Measurements from ENCODE around the gene NOS3. TPM values are rescaled to one million over a fixed set of nuclear protein-coding genes. Genes with fewer than 3 reads are reported as not detected.

Gene NOS3
- total RNA-seq, 1 experiment from 2014 or later, result 3.2 TPM

DNA sequence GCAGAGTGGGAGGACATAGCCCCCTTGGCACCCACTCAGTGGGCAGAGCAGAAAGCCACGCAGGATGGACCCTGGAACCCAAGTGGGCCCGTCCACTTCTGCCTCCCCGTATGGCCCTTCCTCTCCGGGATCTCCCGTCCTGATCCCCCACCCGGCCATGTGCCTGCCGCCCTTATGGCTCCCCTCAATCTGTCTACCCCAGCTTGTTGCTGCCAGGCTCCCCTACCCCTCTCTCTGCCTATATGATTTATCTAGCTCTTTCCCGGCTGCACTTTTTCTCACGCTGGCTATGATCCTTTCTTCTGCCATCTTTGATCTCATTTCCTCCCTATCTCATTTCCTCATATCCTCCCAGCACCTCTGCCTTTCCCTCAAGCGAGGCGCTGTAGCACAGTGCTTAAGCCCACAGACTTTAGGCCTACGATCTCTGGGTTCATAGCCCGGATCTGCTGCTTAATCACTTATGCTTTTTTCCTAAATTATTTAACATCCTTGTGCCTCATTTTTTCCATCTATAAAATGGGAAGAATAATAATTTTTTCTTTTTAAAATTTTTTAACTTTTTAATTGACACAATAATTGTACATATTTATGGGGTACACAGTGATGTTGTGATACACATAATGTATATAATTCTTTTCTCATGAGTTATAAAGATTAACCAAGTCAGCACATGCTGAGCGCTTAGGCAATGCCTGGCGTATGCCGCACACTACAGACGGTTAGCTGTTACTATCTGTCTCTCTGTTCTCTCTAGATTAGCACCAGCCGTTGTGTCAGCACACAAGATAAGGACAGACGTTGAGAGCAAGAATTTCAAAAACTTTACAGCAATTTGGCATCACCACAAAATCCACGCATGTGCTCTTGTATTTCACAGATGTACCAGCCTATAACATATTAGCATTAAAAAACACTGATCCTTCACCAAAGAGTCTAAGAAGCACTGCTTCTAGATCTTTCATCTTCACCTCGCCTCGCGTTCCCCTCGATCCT is 30.8 kb upstream of the NOS3 start:
- no peak for TF ChIP-seq EZH2 (IDR thresholded peaks at IDR 0.05; ENCODE audit: low read depth)
- TF ChIP-seq CTCF (conservative IDR thresholded peaks at IDR 0.05), result no peak
- ChIA-PET POLR2A (ENCODE audit: unreplicated experiment) (no interaction called here), CTCF (interaction anchor here (0.6 to 0.7 kb wide), 2 partner anchors 9 to 90 kb away, joined by 3 to 5 read pairs; no protein-coding TSS in a partner anchor)
- no peaks in the 10 kb centered on the region for H3K9me2 ChIP-seq (ENCODE audit: insufficient read depth)
- DNase-seq, result no peak
- no peak overlapping the region for H3K4me3 ChIP-seq
- H4K20me1 ChIP-seq (ENCODE audit: insufficient read depth), result no peaks in the 10 kb centered on the region
- H3K4me2 ChIP-seq, result no peak overlapping the region
- intact Hi-C loops (cut with micrococcal nuclease; ENCODE audit: unreplicated experiment), result no loop called here
- H3K27ac ChIP-seq, result no peak overlapping the region
- H3K79me2 ChIP-seq (ENCODE audit: low read depth), result no peaks in the 10 kb centered on the region
- H3K4me1 ChIP-seq (replicated peaks; ENCODE audit: insufficient read depth), result no peaks in the 10 kb centered on the region
- H2AFZ ChIP-seq, result no peak overlapping the region
- H3F3A ChIP-seq (ENCODE audit: insufficient read depth, low read depth), result no peaks in the 10 kb centered on the region
- H3K36me3 ChIP-seq (ENCODE audit: low read depth), result no peaks in the 10 kb centered on the region
- peaks cover 29% of the 10 kb centered on the region for H3K27me3 ChIP-seq (ENCODE audit: insufficient read depth, low read depth)
- H3K9me3 ChIP-seq (ENCODE audit: insufficient read depth, low read depth), result no peaks in the 10 kb centered on the region
- BruUV-seq (replicated peaks), result no TSS peak

DNA sequence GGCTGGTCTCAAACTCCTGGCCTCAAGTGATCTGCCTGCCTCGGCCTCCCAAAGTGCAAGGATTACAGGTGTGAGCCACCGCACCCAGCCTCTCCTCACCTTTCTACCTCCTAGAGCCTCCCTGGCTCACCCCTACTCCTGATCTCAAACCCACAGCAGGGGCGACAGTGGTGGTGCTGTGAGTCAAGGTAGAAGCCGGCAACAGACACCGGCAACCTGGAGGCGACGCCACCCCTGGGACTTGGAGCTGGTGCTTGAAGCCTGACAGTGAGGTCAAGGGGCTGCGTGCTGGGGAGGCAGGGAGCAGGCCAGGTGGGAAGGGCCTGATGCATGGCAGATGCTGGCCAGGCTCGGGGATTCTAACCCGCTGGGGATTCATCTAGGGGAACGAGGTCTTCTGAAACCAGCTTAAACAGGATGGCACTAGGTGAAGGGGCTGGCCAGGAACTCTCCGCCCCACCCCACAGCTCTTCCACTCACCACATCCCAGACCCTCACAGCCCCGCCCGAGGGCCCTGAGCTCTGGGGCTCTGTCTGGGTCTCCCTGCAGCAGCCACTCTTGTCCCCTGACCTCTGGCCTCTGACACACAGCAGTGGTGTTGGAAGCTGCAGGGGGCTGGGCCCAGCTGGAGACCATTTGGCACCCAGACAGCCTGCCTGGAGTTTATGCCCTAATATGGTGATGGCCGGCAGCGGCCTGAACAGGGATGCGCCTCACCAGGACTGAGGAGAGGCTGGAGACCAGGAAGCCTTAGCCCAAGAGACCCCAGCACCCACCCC is 29.1 kb upstream of the NOS3 start:
- Histone ChIP-seq H3K4me3 (no peak overlapping the region), H3K27me3 (ENCODE audit: insufficient read depth, low read depth) (peaks cover 35% of the 10 kb centered on the region), H3K79me2 (ENCODE audit: low read depth) (no peaks in the 10 kb centered on the region), H2AFZ (no peak overlapping the region), H3K4me1 (replicated peaks; ENCODE audit: insufficient read depth) (no peaks in the 10 kb centered on the region), H3K36me3 (ENCODE audit: low read depth) (no peaks in the 10 kb centered on the region), H3K4me2 (no peak overlapping the region), H3F3A (ENCODE audit: insufficient read depth, low read depth) (no peaks in the 10 kb centered on the region), H4K20me1 (ENCODE audit: insufficient read depth) (no peaks in the 10 kb centered on the region), H3K9me2 (ENCODE audit: insufficient read depth) (no peaks in the 10 kb centered on the region), H3K9me3 (ENCODE audit: insufficient read depth, low read depth) (no peaks in the 10 kb centered on the region), H3K27ac (no peak overlapping the region)
- no peak for TF ChIP-seq CTCF (conservative IDR thresholded peaks at IDR 0.05)
- TF ChIP-seq EZH2 (IDR thresholded peaks at IDR 0.05; ENCODE audit: low read depth), result no peak
- POLR2A ChIA-PET (ENCODE audit: unreplicated experiment), result no interaction called here
- intact Hi-C loops (cut with micrococcal nuclease; ENCODE audit: unreplicated experiment), result loop anchor here (1.0 kb wide), 1 partner anchor 63 kb away; no protein-coding TSS in a partner anchor
- BruUV-seq (replicated peaks), result no TSS peak
- CTCF ChIA-PET, result interaction anchor here (0.6 to 1.4 kb wide), 3 partner anchors 56 to 182 kb away, joined by 4 to 16 read pairs (median 11); no protein-coding TSS in a partner anchor
- no peak for DNase-seq

DNA sequence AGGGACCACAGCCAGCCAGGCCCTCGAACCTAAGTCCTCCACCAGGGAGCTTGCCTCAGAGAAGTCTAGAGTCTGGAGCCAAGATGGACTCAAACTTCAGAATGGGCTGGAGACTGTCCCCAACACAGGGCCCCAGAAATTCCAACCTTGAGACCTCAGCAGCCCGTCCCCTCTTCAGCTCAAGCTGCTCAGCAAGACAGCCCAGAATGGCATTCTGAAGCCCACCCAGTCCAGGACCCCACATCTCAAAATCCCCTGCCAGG is 28.6 kb upstream of the NOS3 start:
- H3K36me3 ChIP-seq (ENCODE audit: low read depth), result no peaks in the 10 kb centered on the region
- H3K27me3 ChIP-seq (ENCODE audit: insufficient read depth, low read depth), result peaks cover 40% of the 10 kb centered on the region
- H3K79me2 ChIP-seq (ENCODE audit: low read depth), result no peaks in the 10 kb centered on the region
- H3K9me2 ChIP-seq (ENCODE audit: insufficient read depth), result no peaks in the 10 kb centered on the region
- CTCF ChIA-PET, result interaction anchor here (0.6 to 1.4 kb wide), 3 partner anchors 61 to 183 kb away, joined by 4 to 16 read pairs (median 4); no protein-coding TSS in a partner anchor
- no peak overlapping the region for H3K27ac ChIP-seq
- no peaks in the 10 kb centered on the region for H4K20me1 ChIP-seq (ENCODE audit: insufficient read depth)
- no peaks in the 10 kb centered on the region for H3F3A ChIP-seq (ENCODE audit: insufficient read depth, low read depth)
- POLR2A ChIA-PET (ENCODE audit: unreplicated experiment), result no interaction called here
- H3K4me1 ChIP-seq (replicated peaks; ENCODE audit: insufficient read depth), result no peaks in the 10 kb centered on the region
- DNase-seq, result no peak
- H3K4me2 ChIP-seq, result no peak overlapping the region
- no peaks in the 10 kb centered on the region for H3K9me3 ChIP-seq (ENCODE audit: insufficient read depth, low read depth)
- no peak for TF ChIP-seq CTCF (conservative IDR thresholded peaks at IDR 0.05)
- H3K4me3 ChIP-seq, result no peak overlapping the region
- intact Hi-C loops (cut with micrococcal nuclease; ENCODE audit: unreplicated experiment), result no loop called here
- BruUV-seq (replicated peaks), result no TSS peak
- H2AFZ ChIP-seq, result no peak overlapping the region

Measured in PC-9 (cell line).